UCSD-AML1 (cell line): ENCODE measurements around the gene CBX8.

ENCODE experiments used
- DNase-seq: peaks from one replicate; lab custom pipeline; 2025; ENCODE audit not compliant: unreplicated experiment; lab: John Stamatoyannopoulos, UW

CBX8 gene

DNA sequence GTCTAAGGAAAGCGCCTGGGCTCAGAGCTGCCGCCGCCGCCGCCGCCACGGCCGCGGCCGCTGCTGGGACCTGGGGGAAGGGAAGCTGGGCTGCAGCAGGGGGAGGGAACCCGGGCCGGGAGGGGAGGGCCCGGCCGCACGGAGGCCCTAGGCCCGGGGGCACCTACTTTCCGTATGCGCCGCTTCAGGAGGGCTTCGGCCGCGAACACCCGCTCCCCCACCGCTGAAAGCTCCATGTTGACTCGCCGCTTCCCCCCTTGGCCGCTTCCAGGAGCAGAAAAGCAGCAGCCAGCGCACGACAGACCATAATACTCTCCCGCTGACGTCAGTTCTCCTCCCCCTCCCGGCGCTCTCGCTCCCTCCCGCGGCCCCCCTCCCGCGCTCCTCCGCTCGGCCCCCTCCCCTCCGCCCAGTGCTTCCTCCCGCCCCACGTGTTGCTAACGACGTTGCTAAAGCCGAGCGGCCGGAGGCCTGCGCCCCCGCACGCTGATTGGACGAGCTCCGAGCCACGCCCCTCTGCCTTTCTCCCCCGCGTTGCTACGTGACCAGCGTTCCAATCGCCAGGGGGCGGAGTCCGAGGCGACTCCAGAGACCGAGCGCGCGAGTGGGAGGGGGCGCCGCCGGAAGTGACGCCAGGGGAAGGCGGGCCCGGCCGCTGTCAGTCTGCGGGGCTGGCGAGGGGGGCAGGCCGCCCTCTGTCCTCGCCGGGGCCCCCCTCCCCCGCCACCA, at the start of gene CBX8:
TSS of gene CBX8 (minus strand) at position 315 of the 729 bp plus-strand sequence. CDS start at position 236, 79 bp downstream.
- DNase-seq = peak; percentile 100

DNA sequence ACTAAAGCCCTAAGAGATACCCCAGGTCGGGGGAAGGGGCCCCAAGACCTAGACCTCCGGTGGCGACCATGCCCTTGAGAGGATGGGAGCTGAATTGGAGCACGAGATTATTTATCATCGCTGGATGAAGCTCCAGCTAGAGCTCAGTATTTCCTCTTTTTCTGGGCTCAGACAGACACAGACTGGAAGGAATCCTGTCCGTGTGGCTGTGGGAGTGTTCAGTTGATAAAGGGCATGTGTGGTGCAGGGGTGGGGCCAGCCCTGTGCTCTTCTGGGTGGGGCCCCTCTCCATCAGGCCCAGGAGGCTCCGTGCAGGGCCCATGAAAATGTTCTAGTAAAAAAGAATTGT, 48.7 kb upstream of the CBX8 start:
- DNase-seq = peak; percentile 48

- peak; percentile 47 for DNase-seq
These were observed 48.2 kb upstream of the CBX8 start for GRCh38 chr17:79844869-79845600.

DNA sequence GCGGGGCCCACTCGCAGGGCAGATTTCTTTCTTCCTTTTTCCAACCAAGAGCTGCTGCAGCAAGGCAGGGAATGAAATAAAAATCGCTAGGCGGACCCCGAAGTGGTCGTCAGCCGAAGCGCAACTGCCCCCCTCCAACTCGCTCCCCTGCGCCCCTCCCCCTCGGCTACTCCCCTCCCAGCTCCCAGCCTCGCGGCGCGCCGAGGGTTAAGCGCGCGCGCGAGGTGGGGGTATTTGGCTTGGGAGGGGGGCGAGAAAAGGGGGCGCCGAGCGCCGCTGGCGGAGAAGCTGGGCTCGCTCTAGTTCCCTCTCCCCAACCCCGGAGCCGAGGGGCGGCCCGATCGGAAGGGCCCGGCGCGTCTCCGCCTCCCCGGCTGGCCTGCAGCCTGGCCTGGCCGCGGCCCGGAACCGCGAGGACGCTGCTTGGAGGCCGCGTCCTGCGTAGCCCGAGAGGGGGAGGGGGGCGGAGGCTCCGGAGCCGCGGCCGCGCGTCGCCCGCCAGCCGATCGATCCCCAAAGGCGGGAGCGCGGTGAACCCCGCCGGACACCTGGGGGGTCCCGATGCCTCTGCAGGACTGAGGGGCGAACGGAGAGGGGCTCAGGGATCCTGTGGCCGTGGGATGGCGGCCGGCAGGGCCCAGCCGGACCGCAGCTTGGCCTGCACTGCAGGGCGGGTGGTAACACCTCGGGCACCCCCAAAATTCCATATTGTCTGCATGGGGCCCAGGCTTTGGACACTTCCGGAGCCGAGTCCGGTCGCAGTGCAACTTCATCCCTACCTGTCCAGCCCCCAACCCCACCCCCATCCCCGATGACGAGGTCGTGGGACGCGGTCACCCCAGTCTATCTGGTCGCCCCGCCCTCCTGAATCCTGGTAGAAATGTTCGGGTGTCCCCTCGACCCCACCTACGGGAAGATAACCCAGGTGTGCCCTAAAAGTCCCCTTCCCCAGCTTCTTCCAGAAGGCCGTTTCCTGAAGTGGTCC, 47.2 kb upstream of the CBX8 start:
- DNase-seq = peak; percentile 28

DNA sequence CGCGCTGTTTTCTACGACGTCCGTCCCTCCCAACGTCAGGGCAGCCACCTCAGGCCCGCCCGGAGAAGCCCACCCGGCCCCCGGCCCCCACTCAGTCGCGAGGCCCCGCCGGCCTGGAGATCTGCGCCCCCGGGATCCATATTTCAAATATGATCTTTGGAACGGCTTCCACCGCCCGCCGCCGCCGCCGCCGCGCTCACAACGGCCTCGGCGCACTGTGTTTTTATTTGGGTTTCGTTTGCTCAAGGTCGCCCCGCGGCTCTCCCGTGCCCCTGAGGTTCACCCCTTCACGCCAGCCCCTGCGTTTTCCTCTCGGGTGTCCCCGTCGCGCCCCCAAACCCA, 46.6 kb upstream of the CBX8 start:
- DNase-seq = no peak

DNA sequence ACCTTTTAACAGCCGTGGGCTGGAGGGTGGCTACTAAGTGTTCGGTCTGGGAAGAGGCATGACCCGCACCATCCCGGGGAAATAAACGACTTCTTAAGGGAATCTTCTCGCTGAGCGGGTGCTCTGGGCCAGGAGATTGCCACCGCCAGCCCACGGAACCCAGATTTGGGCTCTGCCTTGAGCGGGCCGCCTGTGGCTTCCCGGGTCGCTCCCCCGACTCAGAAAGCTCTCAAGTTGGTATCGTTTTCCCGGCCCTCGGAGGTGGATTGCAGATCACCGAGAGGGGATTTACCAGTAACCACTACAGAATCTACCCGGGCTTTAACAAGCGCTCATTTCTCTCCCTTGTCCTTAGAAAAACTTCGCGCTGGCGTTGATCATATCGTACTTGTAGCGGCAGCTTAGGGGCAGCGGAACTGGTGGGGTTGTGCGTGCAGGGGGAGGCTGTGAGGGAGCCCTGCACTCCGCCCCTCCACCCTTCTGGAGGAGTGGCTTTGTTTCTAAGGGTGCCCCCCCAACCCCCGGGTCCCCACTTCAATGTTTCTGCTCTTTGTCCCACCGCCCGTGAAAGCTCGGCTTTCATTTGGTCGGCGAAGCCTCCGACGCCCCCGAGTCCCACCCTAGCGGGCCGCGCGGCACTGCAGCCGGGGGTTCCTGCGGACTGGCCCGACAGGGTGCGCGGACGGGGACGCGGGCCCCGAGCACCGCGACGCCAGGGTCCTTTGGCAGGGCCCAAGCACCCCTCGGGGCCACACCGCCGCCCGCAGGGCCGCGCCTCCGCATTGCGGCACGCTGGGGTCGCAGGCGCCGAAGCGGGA, 46.0 kb upstream of the CBX8 start:
- no peak for DNase-seq

DNA sequence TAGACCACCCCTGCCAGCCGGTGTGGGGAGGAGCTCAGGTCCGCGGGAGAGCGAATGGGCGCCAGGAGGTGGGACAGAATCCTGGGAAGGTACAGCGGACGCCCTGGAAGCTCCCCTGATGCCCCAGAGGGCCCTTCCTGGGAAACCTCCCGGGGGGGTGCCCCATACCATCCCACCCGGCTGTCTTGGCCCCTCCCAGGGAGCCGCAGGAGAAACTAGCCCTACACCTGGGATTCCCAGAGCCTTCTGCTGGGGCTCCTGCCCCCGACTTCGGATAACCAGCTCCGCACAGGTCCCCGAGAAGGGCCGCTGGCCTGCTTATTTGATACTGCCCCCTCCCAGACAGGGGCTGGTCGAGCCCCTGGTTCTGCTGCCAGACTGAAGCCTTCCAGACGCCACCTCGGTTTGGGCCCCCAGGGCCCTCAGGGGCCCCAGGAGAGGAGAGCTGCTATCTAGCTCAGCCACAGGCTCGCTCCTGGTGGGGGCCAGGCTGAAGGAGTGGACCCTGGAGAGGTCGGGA, 45.3 kb upstream of the CBX8 start:
- no peak for DNase-seq

DNA sequence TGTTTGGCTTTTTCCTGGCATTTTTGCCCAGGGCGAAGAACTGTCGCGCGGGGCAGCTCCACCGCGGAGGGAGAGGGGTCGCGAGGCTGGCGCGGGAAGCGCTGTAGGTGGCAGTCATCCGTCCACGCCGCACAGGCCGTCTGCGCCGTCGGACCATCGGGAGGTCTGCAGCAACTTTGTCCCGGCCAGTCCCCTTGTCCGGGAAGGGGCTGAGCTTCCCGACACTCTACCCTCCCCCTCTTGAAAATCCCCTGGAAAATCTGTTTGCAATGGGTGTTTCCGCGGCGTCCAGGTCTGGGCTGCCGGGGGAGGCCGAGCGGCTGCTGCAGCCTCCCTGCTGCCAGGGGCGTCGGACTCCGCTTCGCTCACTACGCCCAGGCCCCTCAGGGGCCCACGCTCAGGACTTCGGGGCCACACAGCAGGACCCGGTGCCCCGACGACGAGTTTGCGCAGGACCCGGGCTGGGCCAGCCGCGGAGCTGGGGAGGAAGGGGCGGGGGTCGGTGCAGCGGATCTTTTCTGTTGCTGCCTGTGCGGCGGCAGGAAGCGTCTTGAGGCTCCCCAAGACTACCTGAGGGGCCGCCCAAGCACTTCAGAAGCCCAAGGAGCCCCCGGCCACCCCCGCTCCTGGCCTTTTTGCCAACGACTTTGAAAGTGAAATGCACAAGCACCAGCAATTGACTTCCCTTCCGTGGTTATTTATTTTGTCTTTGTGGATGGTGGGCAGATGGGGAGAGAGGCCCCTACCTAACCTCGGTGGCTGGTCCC, 44.7 kb upstream of the CBX8 start:
- no peak for DNase-seq

DNA sequence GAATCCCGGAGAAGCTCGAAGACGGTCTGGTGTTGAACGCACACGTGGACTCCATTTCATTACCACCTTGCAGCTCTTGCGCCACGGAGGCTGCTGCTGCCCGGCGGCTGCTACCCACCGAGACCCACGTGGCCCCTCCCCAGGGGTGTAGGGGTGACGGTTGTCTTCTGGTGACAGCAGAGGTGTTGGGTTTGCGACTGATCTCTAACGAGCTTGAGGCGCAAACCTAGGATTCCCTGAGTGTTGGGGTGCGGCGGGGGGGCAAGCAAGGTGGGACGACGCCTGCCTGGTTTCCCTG, 44.1 kb upstream of the CBX8 start:
- no peak for DNase-seq

GRCh38 chr17:79840269-79840988, 43.6 kb upstream of the CBX8 start:
- DNase-seq = no peak

DNA sequence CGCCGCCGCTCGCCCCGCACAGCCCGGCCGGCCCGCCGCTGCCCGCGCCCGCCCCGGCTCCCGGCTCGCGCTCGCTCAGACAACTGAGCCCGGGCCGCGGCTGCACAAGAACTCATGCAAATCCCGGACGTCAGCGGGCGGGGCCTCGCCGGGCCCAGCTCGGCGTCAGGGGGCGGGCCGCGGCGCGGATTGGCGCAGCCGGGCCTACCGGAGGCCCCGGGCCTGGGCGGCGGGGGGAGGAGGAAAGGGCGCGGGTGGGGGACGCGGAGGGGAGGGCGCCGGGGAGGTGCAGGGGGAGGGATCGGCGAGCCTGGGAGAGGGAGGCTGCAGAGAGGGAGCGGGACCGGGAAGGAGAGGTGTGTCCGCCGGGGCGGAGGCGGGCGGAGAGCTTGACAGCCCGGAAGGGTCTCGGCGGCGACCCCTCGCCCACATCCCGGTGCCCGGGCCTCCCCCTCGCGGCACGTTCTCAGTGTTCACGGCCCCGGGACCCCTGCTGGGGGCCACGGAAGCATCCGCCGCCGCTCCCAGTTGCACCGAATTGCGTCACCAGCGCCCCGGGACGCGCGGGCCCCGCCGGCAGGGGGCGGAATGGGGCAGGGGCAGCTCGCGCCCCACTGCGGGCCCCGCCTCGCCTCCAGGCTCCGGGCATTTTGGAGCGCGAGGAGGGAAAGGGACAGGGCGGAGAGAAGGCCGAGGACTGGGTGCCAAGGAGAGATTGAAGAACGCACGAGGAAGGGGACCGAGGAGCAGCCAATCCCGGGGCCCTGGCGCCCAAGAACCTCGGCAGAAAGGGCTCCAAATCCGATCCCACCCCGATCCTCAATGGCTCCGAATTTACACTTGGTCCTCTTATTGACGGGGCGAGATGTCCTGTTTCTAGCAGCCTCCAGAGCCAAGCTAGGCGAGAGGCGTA, 42.7 kb upstream of the CBX8 start, which contains the start of gene CBX4:
TSS of gene CBX4 (minus strand) at position 85 of the 913 bp plus-strand sequence. CDS start 189 bp downstream, outside the sequence.
- DNase-seq = peak; percentile 95

- DNase-seq = peak; percentile 49
These were observed 41.8 kb upstream of the CBX8 start for GRCh38 chr17:79838522-79839274.

GRCh38 chr17:79837888-79838521, 41.1 kb upstream of the CBX8 start:
- no peak for DNase-seq

DNA sequence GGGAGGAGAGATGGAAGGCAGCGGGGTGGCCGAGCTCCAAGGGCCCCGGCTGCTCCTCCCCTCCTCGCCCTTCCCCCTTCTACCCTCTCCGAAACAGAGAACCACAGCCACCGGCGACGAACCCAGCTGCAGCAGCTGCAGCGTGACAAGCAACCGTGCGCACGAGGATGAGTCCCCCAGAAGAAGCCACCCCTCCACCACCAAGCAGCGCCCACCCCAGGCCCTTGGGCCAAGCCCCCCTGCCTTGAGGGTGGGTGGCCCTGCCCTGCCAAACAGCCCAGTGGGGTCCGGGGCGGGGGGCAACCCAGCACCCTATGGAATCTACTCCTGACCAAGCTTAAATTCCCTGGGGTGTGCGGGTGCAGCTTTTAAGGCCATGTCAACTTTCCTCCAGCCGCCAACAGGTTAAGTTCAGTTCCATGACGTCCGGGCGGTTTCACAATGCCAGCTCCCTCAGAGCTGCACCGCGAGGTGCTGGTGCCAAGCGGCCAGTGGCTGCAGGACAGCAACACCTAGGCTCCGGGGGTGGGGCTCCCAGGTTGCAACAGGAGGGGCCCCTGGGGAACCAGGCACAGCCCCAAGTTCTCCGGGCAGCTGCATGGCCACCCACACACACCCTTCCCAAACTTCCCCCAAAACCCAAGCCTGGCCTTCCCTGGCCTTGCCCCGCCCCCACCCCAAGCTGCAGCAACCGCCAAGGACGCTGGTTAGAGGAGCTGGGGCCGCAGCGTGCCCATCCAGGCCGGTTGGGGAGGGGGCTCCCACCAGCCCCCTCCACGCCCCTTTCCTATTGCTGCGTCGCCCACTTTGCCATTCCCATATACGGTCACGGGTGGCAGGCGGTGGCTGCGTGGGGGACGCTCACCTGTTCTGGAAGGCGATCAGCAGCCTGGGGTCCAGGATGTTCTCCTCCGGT, 40.4 kb upstream of the CBX8 start:
- DNase-seq = no peak

DNA sequence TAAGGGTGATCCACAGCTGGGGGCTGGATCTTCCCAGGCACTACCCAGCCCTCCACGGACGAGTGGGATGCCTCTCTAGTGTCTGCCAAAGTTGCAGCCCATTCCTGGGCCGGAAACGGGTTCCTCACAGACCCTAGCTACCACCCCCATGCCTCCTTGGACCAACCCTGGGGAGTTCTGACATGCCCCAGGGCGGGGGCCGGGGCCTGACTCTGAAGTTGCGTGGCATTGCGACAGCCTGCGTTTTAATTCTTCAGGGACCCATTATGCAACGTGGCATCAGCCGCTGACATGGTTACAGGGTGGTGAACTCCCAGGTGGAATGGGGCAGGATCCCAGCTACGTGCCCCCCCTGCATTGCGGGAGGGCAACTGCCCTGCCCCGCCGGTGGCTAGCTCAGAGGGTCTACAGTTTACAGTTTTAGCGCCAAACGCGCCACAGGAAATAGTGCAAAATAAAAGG, 39.7 kb upstream of the CBX8 start:
- DNase-seq = no peak
